ENCODE measurements around the gene CXCL14. TPM values are rescaled to one million over a fixed set of nuclear protein-coding genes. Genes with fewer than 3 reads are reported as not detected.

CXCL14 gene
- total and polyA plus RNA-seq, 2 experiments from 2014 or later, result 1.7 TPM; not detected in 1

- peaks cover 4% of the 10 kb centered on the region; the same call in 1 of the 2 replicates for H3F3A ChIP-seq (replicated peaks; ENCODE audit: low read depth)
- H3K4me3 ChIP-seq, result no peak overlapping the region
- Mint-ChIP-seq H3K4me3 (no peak overlapping the region), H3K9me3 (no peaks in the 10 kb centered on the region), H3K36me3 (ENCODE audit: low read depth) (no peaks in the 10 kb centered on the region), H3K27ac (no peak overlapping the region), H3K27me3 (ENCODE audit: insufficient read depth, low read depth, poor library complexity) (peaks cover 91% of the 10 kb centered on the region), H3K4me1 (peaks cover 29% of the 10 kb centered on the region)
- no peak overlapping the region for H2AFZ ChIP-seq
- no peak overlapping the region for H3K4me2 ChIP-seq
- no peaks in the 10 kb centered on the region for H3K79me2 ChIP-seq (replicated peaks; ENCODE audit: insufficient read depth)
- no peaks in the 10 kb centered on the region for H3K36me3 ChIP-seq (ENCODE audit: insufficient read depth)
- peaks cover 35% of the 10 kb centered on the region for H3K4me1 ChIP-seq (ENCODE audit: insufficient read depth)
- H3K27me3 ChIP-seq (ENCODE audit: insufficient read depth), result peaks cover 99% of the 10 kb centered on the region
- peaks cover 16% of the 10 kb centered on the region for H4K20me1 ChIP-seq (replicated peaks; ENCODE audit: insufficient read depth)
- TF ChIP-seq ZNF114 (CRISPR knock-in tag; IDR thresholded peaks at IDR 0.05) (no peak), JUNB (IDR thresholded peaks at IDR 0.05; ENCODE audit: unreplicated experiment) (no peak), EZH2 (IDR thresholded peaks at IDR 0.05; ENCODE audit: low read depth, unreplicated experiment) (no peak)
- ATAC-seq, result no peak
- H3K27ac ChIP-seq (ENCODE audit: low read depth), result no peak overlapping the region
- DNase-seq (ENCODE audit: low spot score), result no peak
- H3K9me2 ChIP-seq (ENCODE audit: insufficient read depth), result no peaks in the 10 kb centered on the region
Observed at GRCh38 chr5:135547590-135548254, 31.1 kb downstream of the CXCL14 start.

DNA sequence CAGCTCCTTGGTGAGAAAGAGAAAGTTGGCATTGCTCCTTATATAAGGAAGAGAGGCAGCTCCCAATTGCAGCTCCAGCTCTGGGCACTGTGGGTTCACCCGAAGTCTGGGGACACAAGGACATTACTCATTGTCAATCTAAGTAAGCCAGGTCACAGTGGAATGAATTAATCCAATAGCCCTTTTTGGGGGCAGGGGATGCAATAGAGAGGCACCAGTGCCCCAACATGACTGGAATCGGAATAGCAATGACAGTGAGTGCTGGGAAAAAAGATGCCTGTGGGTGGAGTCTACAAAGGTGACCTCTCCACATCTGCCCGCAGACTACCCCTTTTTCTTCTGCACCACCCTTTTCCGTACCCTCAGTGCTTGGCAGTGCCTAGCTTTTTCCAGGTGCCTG is 31.9 kb downstream of the CXCL14 start:
- H3K27ac ChIP-seq (ENCODE audit: low read depth), result no peak overlapping the region

More for the DNA sequence above, 31.9 kb downstream of the CXCL14 start:
- Mint-ChIP-seq H3K4me1 (peaks cover 29% of the 10 kb centered on the region), H3K36me3 (ENCODE audit: low read depth) (no peaks in the 10 kb centered on the region), H3K4me3 (no peak overlapping the region), H3K27me3 (ENCODE audit: insufficient read depth, low read depth, poor library complexity) (peaks cover 96% of the 10 kb centered on the region), H3K9me3 (no peaks in the 10 kb centered on the region), H3K27ac (no peak overlapping the region)
- Histone ChIP-seq H4K20me1 (replicated peaks; ENCODE audit: insufficient read depth) (peaks cover 24% of the 10 kb centered on the region), H3K9me2 (ENCODE audit: insufficient read depth) (no peaks in the 10 kb centered on the region), H3K36me3 (ENCODE audit: insufficient read depth) (no peaks in the 10 kb centered on the region), H3K4me1 (ENCODE audit: insufficient read depth) (peaks cover 42% of the 10 kb centered on the region), H3K4me2 (no peak overlapping the region), H3K79me2 (replicated peaks; ENCODE audit: insufficient read depth) (no peaks in the 10 kb centered on the region), H3F3A (replicated peaks; ENCODE audit: low read depth) (peaks cover 4% of the 10 kb centered on the region; the same call in 1 of the 2 replicates), H3K27me3 (ENCODE audit: insufficient read depth) (peaks cover 100% of the 10 kb centered on the region), H2AFZ (no peak overlapping the region), H3K4me3 (no peak overlapping the region)
- TF ChIP-seq, protein P1, sequence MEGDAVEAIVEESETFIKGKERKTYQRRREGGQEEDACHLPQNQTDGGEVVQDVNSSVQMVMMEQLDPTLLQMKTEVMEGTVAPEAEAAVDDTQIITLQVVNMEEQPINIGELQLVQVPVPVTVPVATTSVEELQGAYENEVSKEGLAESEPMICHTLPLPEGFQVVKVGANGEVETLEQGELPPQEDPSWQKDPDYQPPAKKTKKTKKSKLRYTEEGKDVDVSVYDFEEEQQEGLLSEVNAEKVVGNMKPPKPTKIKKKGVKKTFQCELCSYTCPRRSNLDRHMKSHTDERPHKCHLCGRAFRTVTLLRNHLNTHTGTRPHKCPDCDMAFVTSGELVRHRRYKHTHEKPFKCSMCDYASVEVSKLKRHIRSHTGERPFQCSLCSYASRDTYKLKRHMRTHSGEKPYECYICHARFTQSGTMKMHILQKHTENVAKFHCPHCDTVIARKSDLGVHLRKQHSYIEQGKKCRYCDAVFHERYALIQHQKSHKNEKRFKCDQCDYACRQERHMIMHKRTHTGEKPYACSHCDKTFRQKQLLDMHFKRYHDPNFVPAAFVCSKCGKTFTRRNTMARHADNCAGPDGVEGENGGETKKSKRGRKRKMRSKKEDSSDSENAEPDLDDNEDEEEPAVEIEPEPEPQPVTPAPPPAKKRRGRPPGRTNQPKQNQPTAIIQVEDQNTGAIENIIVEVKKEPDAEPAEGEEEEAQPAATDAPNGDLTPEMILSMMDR (conservative IDR thresholded peaks at IDR 0.05; ENCODE audit: low read depth in 2 of 2), result peak in 1 of 2 experiments; percentile 31; a peak in 2 of 4 replicates
- TF ChIP-seq ZNF114 (CRISPR knock-in tag; IDR thresholded peaks at IDR 0.05) (no peak), EZH2 (IDR thresholded peaks at IDR 0.05; ENCODE audit: low read depth, unreplicated experiment) (no peak)
- TF ChIP-seq, protein P2, sequence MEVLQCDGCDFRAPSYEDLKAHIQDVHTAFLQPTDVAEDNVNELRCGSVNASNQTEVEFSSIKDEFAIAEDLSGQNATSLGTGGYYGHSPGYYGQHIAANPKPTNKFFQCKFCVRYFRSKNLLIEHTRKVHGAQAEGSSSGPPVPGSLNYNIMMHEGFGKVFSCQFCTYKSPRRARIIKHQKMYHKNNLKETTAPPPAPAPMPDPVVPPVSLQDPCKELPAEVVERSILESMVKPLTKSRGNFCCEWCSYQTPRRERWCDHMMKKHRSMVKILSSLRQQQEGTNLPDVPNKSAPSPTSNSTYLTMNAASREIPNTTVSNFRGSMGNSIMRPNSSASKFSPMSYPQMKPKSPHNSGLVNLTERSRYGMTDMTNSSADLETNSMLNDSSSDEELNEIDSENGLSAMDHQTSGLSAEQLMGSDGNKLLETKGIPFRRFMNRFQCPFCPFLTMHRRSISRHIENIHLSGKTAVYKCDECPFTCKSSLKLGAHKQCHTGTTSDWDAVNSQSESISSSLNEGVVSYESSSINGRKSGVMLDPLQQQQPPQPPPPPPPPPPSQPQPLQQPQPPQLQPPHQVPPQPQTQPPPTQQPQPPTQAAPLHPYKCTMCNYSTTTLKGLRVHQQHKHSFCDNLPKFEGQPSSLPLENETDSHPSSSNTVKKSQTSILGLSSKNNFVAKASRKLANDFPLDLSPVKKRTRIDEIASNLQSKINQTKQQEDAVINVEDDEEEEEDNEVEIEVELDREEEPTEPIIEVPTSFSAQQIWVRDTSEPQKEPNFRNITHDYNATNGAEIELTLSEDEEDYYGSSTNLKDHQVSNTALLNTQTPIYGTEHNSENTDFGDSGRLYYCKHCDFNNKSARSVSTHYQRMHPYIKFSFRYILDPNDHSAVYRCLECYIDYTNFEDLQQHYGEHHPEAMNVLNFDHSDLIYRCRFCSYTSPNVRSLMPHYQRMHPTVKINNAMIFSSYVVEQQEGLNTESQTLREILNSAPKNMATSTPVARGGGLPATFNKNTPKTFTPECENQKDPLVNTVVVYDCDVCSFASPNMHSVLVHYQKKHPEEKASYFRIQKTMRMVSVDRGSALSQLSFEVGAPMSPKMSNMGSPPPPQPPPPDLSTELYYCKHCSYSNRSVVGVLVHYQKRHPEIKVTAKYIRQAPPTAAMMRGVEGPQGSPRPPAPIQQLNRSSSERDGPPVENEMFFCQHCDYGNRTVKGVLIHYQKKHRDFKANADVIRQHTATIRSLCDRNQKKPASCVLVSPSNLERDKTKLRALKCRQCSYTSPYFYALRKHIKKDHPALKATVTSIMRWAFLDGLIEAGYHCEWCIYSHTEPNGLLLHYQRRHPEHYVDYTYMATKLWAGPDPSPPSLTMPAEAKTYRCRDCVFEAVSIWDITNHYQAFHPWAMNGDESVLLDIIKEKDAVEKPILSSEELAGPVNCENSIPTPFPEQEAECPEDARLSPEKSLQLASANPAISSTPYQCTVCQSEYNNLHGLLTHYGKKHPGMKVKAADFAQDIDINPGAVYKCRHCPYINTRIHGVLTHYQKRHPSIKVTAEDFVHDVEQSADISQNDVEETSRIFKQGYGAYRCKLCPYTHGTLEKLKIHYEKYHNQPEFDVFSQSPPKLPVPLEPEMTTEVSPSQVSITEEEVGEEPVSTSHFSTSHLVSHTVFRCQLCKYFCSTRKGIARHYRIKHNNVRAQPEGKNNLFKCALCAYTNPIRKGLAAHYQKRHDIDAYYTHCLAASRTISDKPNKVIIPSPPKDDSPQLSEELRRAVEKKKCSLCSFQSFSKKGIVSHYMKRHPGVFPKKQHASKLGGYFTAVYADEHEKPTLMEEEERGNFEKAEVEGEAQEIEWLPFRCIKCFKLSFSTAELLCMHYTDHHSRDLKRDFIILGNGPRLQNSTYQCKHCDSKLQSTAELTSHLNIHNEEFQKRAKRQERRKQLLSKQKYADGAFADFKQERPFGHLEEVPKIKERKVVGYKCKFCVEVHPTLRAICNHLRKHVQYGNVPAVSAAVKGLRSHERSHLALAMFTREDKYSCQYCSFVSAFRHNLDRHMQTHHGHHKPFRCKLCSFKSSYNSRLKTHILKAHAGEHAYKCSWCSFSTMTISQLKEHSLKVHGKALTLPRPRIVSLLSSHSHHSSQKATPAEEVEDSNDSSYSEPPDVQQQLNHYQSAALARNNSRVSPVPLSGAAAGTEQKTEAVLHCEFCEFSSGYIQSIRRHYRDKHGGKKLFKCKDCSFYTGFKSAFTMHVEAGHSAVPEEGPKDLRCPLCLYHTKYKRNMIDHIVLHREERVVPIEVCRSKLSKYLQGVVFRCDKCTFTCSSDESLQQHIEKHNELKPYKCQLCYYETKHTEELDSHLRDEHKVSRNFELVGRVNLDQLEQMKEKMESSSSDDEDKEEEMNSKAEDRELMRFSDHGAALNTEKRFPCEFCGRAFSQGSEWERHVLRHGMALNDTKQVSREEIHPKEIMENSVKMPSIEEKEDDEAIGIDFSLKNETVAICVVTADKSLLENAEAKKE (CRISPR knock-in tag; IDR thresholded peaks at IDR 0.05), result no peak
- TF ChIP-seq, protein P3, sequence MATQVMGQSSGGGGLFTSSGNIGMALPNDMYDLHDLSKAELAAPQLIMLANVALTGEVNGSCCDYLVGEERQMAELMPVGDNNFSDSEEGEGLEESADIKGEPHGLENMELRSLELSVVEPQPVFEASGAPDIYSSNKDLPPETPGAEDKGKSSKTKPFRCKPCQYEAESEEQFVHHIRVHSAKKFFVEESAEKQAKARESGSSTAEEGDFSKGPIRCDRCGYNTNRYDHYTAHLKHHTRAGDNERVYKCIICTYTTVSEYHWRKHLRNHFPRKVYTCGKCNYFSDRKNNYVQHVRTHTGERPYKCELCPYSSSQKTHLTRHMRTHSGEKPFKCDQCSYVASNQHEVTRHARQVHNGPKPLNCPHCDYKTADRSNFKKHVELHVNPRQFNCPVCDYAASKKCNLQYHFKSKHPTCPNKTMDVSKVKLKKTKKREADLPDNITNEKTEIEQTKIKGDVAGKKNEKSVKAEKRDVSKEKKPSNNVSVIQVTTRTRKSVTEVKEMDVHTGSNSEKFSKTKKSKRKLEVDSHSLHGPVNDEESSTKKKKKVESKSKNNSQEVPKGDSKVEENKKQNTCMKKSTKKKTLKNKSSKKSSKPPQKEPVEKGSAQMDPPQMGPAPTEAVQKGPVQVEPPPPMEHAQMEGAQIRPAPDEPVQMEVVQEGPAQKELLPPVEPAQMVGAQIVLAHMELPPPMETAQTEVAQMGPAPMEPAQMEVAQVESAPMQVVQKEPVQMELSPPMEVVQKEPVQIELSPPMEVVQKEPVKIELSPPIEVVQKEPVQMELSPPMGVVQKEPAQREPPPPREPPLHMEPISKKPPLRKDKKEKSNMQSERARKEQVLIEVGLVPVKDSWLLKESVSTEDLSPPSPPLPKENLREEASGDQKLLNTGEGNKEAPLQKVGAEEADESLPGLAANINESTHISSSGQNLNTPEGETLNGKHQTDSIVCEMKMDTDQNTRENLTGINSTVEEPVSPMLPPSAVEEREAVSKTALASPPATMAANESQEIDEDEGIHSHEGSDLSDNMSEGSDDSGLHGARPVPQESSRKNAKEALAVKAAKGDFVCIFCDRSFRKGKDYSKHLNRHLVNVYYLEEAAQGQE (IDR thresholded peaks at IDR 0.05; ENCODE audit: unreplicated experiment), result no peak
- DNase-seq (ENCODE audit: low spot score), result no peak
- ATAC-seq, result no peak
